Caco-2 (cell line): Measurements from ENCODE around the gene DSG4. TPM values are rescaled to one million over a fixed set of nuclear protein-coding genes. Genes with fewer than 3 reads are reported as not detected.

Experiments used
- BruUV-seq: library from RNA; stranded (reverse); fragments of 400-500 nt; replicated peaks from 2 replicates; lab custom pipeline; 2021; lab: Mats Ljungman, UMichigan
- CTCF ChIA-PET: fragments of 300-600 bp; sonication (Branson Sonifier 250); formaldehyde crosslinking; loops from one replicate; lab custom pipeline; 2022; ENCODE audit warnings: antibody characterized with exemption; lab: Charles Lee
- POLR2A ChIA-PET: fragments of 300-600 bp; sonication (Branson Sonifier 250); formaldehyde crosslinking; loops from one replicate; lab custom pipeline; 2022; ENCODE audit warnings: antibody characterized with exemption; lab: Charles Lee
- DNase-seq, 2 experiments: peaks; one replicate each; pipeline versions ENCODE4 v3.0.0 to v3.0.0-alpha.2; 2020 to 2022
- H3K27me3 ChIP-seq: replicated peaks from 2 replicates; pipeline ENCODE4 v1.6.0; 2011; ENCODE audit warnings: low read length; ENCODE audit not compliant: control insufficient read depth, insufficient read depth
- H3K36me3 ChIP-seq: 2 replicates; pipeline ENCODE4 v1.5.1; 2011; ENCODE audit warnings: low read length; ENCODE audit not compliant: control insufficient read depth, insufficient read depth
- H3K4me1 ChIP-seq: fragments of 250-450 bp; sonication (Bioruptor Pico); 2 replicates; pipeline ENCODE4 v1.5.1; 2020; ENCODE audit warnings: mild to moderate bottlenecking
- H3K4me3 ChIP-seq: 2 replicates; pipeline ENCODE4 v1.5.1; 2011; ENCODE audit warnings: low read depth, mild to moderate bottlenecking, control low read depth, low read length
- H3K9me3 ChIP-seq: fragments of 250-450 bp; sonication (Bioruptor Pico); 2 replicates; pipeline ENCODE4 v1.5.1; 2020; ENCODE audit warnings: mild to moderate bottlenecking, moderate library complexity
- H3K27ac Mint-ChIP-seq: one replicate; pipeline ENCODE4 v1.8.0; 2022; ENCODE audit warnings: mixed read lengths; ENCODE audit not compliant: unreplicated experiment
- H3K27me3 Mint-ChIP-seq: one replicate; pipeline ENCODE4 v1.8.0; 2022; ENCODE audit warnings: mixed read lengths; ENCODE audit not compliant: insufficient read depth, unreplicated experiment
- H3K36me3 Mint-ChIP-seq: one replicate; pipeline ENCODE4 v1.8.0; 2022; ENCODE audit warnings: mild to moderate bottlenecking, mixed read lengths; ENCODE audit not compliant: insufficient read depth, unreplicated experiment
- H3K4me1 Mint-ChIP-seq: one replicate; pipeline ENCODE4 v1.8.0; 2022; ENCODE audit warnings: low read depth, mixed read lengths; ENCODE audit not compliant: unreplicated experiment
- H3K4me3 Mint-ChIP-seq: one replicate; pipeline ENCODE4 v1.8.0; 2022; ENCODE audit warnings: mild to moderate bottlenecking, moderate library complexity, mixed read lengths; ENCODE audit not compliant: unreplicated experiment
- H3K9me3 Mint-ChIP-seq: one replicate; pipeline ENCODE4 v1.8.0; 2022; ENCODE audit warnings: mixed read lengths; ENCODE audit not compliant: unreplicated experiment
- CTCF ChIP-seq, 2 experiments: fragments of 200-600 bp in 1 of 2; IDR thresholded peaks; 1 replicate in 1 of 2; 2 replicates in 1 of 2; pipeline versions ENCODE4 v1.5.1 to v1.8.0; 2011 to 2022; ENCODE audit warnings: antibody characterized with exemption in 1 of 2, control low read depth in 1 of 2, inconsistent platforms in 1 of 2, low read depth in 1 of 2, low read length in 1 of 2, mild to moderate bottlenecking in 1 of 2, moderate library complexity in 1 of 2; ENCODE audit not compliant: insufficient read depth in 1 of 2, severe bottlenecking in 1 of 2, unreplicated experiment in 1 of 2
- intact Hi-C: fragments of 100-400 bp; cut with micrococcal nuclease; formaldehyde crosslinking; loops from one replicate; pipeline ENCODE4 v1.10.0; 2022; ENCODE audit not compliant: unreplicated experiment
- total RNA-seq: library from RNA; stranded (reverse); gene quantifications from 2 replicates; pipeline ENCODE4 v1.2.3, GENCODE V29; 2022

The DSG4 gene
- total RNA-seq, 1 experiment from 2014 or later = not detected

GRCh38 chr18:31454066-31454708, 77.6 kb downstream of the DSG4 start:
- H3K4me1 Mint-ChIP-seq = no peaks in the 10 kb centered on the region
- Histone ChIP-seq H3K4me3 (no peak overlapping the region), H3K36me3 (no peaks in the 10 kb centered on the region), H3K9me3 (no peaks in the 10 kb centered on the region), H3K4me1 (no peaks in the 10 kb centered on the region), H3K27me3 (no peaks in the 10 kb centered on the region)
- no peak for DNase-seq
- intact Hi-C loops = no loop called here
- ChIA-PET CTCF (no interaction called here), POLR2A (no interaction called here)
- H3K4me3 Mint-ChIP-seq = no peak overlapping the region
- no peaks in the 10 kb centered on the region for H3K9me3 Mint-ChIP-seq
- no peaks in the 10 kb centered on the region for H3K36me3 Mint-ChIP-seq
- no TSS peak for BruUV-seq
- H3K27ac Mint-ChIP-seq = no peak overlapping the region
- H3K27me3 Mint-ChIP-seq = no peaks in the 10 kb centered on the region
- TF ChIP-seq CTCF (IDR thresholded peaks at IDR 0.05; ENCODE audit: insufficient read depth in 1 of 2, low read depth in 1 of 2, low read length in 1 of 2, severe bottlenecking in 1 of 2, unreplicated experiment in 1 of 2) = no peak

Other genes starting within 250 kb of the DSG4 start
- gene DSC1, start 213.9 kb upstream of the DSG4 start, total RNA-seq = 0.11 TPM in 1 of 2 replicates, not detected in the other
- not detected in 2 replicates for gene DSG1, start 58.6 kb upstream of the DSG4 start, total RNA-seq
- gene DSG3, start 71.0 kb downstream of the DSG4 start, total RNA-seq = 0.14 TPM in 1 of 2 replicates, not detected in the other
- gene DSG2, start 121.4 kb downstream of the DSG4 start, total RNA-seq = 32.1 and 33.6 TPM in 2 replicates
- gene TTR, start 215.1 kb downstream of the DSG4 start, total RNA-seq = 102 and 139 TPM in 2 replicates